Measurements from ENCODE around the gene PNMA3. TPM values are rescaled to one million over a fixed set of nuclear protein-coding genes. Genes with fewer than 3 reads are reported as not detected.

The PNMA3 gene
- total and polyA plus RNA-seq, 2 donors (not counting 3 experiments of a cell fraction or from before 2014, with no cell fraction given): not detected

GRCh38 chrX:153064061-153064460 is 7.8 kb downstream of the PNMA3 start:
- Histone ChIP-seq H3K36me3 (ENCODE audit: control insufficient read depth in 2 of 2, extremely low read depth in 1 of 2, insufficient read depth in 2 of 2, low read length in 2 of 2) (no peaks in the 10 kb centered on the region), H4K20me1 (replicated peaks; ENCODE audit: control insufficient read depth, extremely low read depth, insufficient read depth, low read length) (no peaks in the 10 kb centered on the region), H3K4me3 (replicated peaks in 1 of 3; ENCODE audit: insufficient read depth in 1 of 3, low read depth in 1 of 3, low read length in 3 of 3) (no peak overlapping the region), H3K27ac (ENCODE audit: insufficient read depth, low read depth, low read length) (no peak overlapping the region), H3K79me2 (ENCODE audit: control insufficient read depth, insufficient read depth, low read length) (no peaks in the 10 kb centered on the region), H2AFZ (ENCODE audit: low read depth, low read length) (no peak overlapping the region), H3K9me1 (replicated peaks; ENCODE audit: control insufficient read depth, extremely low read depth, insufficient read depth, low read length) (no peaks in the 10 kb centered on the region), H3K27me3 (ENCODE audit: control insufficient read depth in 2 of 2, insufficient read depth in 2 of 2, low read length in 2 of 2) (no peaks in the 10 kb centered on the region), H3K4me1 (ENCODE audit: control insufficient read depth, extremely low read depth, insufficient read depth, low read length) (no peaks in the 10 kb centered on the region), H3K9ac (replicated peaks; ENCODE audit: extremely low read depth, insufficient read depth, low read length) (no peak overlapping the region), H3K4me2 (ENCODE audit: insufficient read depth, low read length) (no peak overlapping the region), H3K9me3 (replicated peaks; ENCODE audit: control insufficient read depth, insufficient read depth, low read length) (no peaks in the 10 kb centered on the region)
- ChIA-PET POLR2A (no interaction called here), CTCF (no interaction called here)
- no TSS peak for BruUV-seq (replicated peaks)
- intact Hi-C loops (cut with micrococcal nuclease) (no loop called here), dilution Hi-C loops (cut with MboI; ENCODE audit: extremely low pct_ligation_motif_present, low sequenced_read_pairs) (no loop called here)
- no peak for DNase-seq (ENCODE audit: low read depth, low spot score)
- no peak for FAIRE-seq
- no peak for TF ChIP-seq EZH2 (IDR thresholded peaks at IDR 0.05; ENCODE audit: borderline replicate concordance, low read depth, low read length, severe bottlenecking)
- no peak for TF ChIP-seq POLR2AphosphoS5 (IDR thresholded peaks at IDR 0.05; ENCODE audit: insufficient read depth, low read depth, low read length)
- TF ChIP-seq CTCF (IDR thresholded peaks at IDR 0.05; ENCODE audit: extremely low read depth in 1 of 2, insufficient read depth in 1 of 2, low read depth in 1 of 2, low read length in 2 of 2): no peak
- no peak for TF ChIP-seq POLR2A (IDR thresholded peaks at IDR 0.05; ENCODE audit: low read depth, low read length)
- TF ChIP-seq MAX (IDR thresholded peaks at IDR 0.05; ENCODE audit: insufficient read depth, insufficient read length): no peak
- TF ChIP-seq FOS (IDR thresholded peaks at IDR 0.05; ENCODE audit: borderline replicate concordance, insufficient read depth, low read length): no peak
- TF ChIP-seq MYC (IDR thresholded peaks at IDR 0.05; ENCODE audit: low read depth, low read length): no peak
- no peak for TF ChIP-seq GATA2 (IDR thresholded peaks at IDR 0.05; ENCODE audit: insufficient read depth, insufficient read length, low read depth, low read length)
- TF ChIP-seq JUN (IDR thresholded peaks at IDR 0.05; ENCODE audit: borderline replicate concordance, insufficient read depth, insufficient read length, low read depth): no peak

Measured in endothelial cell of umbilical vein (primary cell).